ENCODE results near the gene SPG7.

- no peak for TF ChIP-seq CTCF (IDR thresholded peaks at IDR 0.05; ENCODE audit: low read length)
- no peak for TF ChIP-seq EZH2 (optimal IDR thresholded peaks at IDR 0.05; ENCODE audit: low read depth, low read length)
Observed at GRCh38 chr16:89490439-89491237, 17.6 kb upstream of the SPG7 start, which contains the start of gene ANKRD11.

Measured in MM.1S (cell line).